ENCODE measurements around the gene NDEL1. TPM values are rescaled to one million over a fixed set of nuclear protein-coding genes. Genes with fewer than 3 reads are reported as not detected.
A peak's percentile ranks its signal among the peaks of the same experiment; 100 is the strongest.

The NDEL1 gene
- total RNA-seq, 6 experiments from 2014 or later, result 22.2 to 34.9 (median 28.4) TPM

GRCh38 chr17:8405499-8406016 lies 30.1 kb upstream of the NDEL1 start:
- Histone ChIP-seq H3K4me3 (no peak overlapping the region), H3K9me3 (no peaks in the 10 kb centered on the region), H3K4me1 (peaks cover 0 to 6% (median 0%) of the 10 kb centered on the region in 4 donors), H3K27ac (no peak overlapping the region), H3K27me3 (no peaks in the 10 kb centered on the region), H3K36me3 (no peaks in the 10 kb centered on the region)
- intact Hi-C loops (cut with DNase I), result loop anchor here in 1 of 2 donors (10.0 kb wide), 1 partner anchor 339 kb away; the partner anchor contains the start of gene CCDC42
- TF ChIP-seq CTCF (IDR thresholded peaks at IDR 0.05) (no peak), POLR2A (IDR thresholded peaks at IDR 0.05) (no peak)
- peak in 1 of 4 donors; percentile 15 for ATAC-seq
- no CpG with 5 or more reads among the region's 11 CpGs for WGBS (ENCODE audit: insufficient coverage, low coverage, low lambda C conversion rate, missing lambda C conversion rate)
- peak in 1 of 3 donors; percentile 33 for DNase-seq

- WGBS (ENCODE audit: insufficient coverage, low coverage, low lambda C conversion rate, missing lambda C conversion rate), result 43% methylated on average over 1 of the region's 2 CpGs
- DNase-seq, result no peak
- TF ChIP-seq CTCF (IDR thresholded peaks at IDR 0.05) (no peak), POLR2A (IDR thresholded peaks at IDR 0.05) (no peak)
Observed at GRCh38 chr17:8406174-8406573, 29.5 kb upstream of the NDEL1 start.

GRCh38 chr17:8408371-8408770 lies 27.3 kb upstream of the NDEL1 start:
- TF ChIP-seq CTCF (IDR thresholded peaks at IDR 0.05) (no peak), POLR2A (IDR thresholded peaks at IDR 0.05) (no peak)
- H3K36me3 ChIP-seq, result no peaks in the 10 kb centered on the region
- 45% methylated on average over 5 of the region's 14 CpGs for WGBS (ENCODE audit: insufficient coverage, low coverage, low lambda C conversion rate, missing lambda C conversion rate)
- H3K4me3 ChIP-seq, result no peak overlapping the region
- H3K4me1 ChIP-seq, result peaks cover 0 to 15% (median 0%) of the 10 kb centered on the region in 4 donors
- no peaks in the 10 kb centered on the region for H3K27me3 ChIP-seq
- DNase-seq (peak in 1 of 3 donors; percentile 39), ATAC-seq (no peak)
- intact Hi-C loops (cut with DNase I), result loop anchor here in 1 of 2 donors (10.0 kb wide), 1 partner anchor 336 kb away; the partner anchor contains the start of gene CCDC42
- no peaks in the 10 kb centered on the region for H3K9me3 ChIP-seq
- no peak overlapping the region for H3K27ac ChIP-seq

More at GRCh38 chr17:8406174-8406573, 29.5 kb upstream of the NDEL1 start:
- Histone ChIP-seq H3K9me3 (no peaks in the 10 kb centered on the region), H3K27me3 (no peaks in the 10 kb centered on the region), H3K27ac (no peak overlapping the region), H3K4me3 (no peak overlapping the region), H3K4me1 (peaks cover 0 to 8% (median 0%) of the 10 kb centered on the region in 4 donors), H3K36me3 (no peaks in the 10 kb centered on the region)
- intact Hi-C loops (cut with DNase I), result loop anchor here in 1 of 2 donors (10.0 kb wide), 1 partner anchor 339 kb away; the partner anchor contains the start of gene CCDC42
- ATAC-seq, result no peak

- ATAC-seq (peak; percentile 95 to 98 (median 97)), DNase-seq (peak; percentile 88 to 92 (median 90))
- Histone ChIP-seq H3K4me3 (no peak overlapping the region), H3K36me3 (no peaks in the 10 kb centered on the region), H3K9me3 (no peaks in the 10 kb centered on the region), H3K4me1 (peaks cover 0 to 15% (median 0%) of the 10 kb centered on the region in 4 donors), H3K27ac (no peak overlapping the region), H3K27me3 (no peaks in the 10 kb centered on the region)
- intact Hi-C loops (cut with DNase I), result loop anchor here (10.0 kb wide), 2 partner anchors 65 to 335 kb away; partner anchors contain the start of gene CCDC42 (in 1 of the 2)
- WGBS (ENCODE audit: insufficient coverage, low coverage, low lambda C conversion rate, missing lambda C conversion rate), result 21% methylated on average over 19 of the region's 19 CpGs
- TF ChIP-seq CTCF (IDR thresholded peaks at IDR 0.05) (peak; percentile 86 to 92 (median 88)), POLR2A (IDR thresholded peaks at IDR 0.05) (no peak)
Observed at GRCh38 chr17:8409966-8410882, 25.5 kb upstream of the NDEL1 start.

Measured in right lobe of liver (tissue), 6 donors.